ENCODE results near the gene LAMA1.

Gene LAMA1

DNA sequence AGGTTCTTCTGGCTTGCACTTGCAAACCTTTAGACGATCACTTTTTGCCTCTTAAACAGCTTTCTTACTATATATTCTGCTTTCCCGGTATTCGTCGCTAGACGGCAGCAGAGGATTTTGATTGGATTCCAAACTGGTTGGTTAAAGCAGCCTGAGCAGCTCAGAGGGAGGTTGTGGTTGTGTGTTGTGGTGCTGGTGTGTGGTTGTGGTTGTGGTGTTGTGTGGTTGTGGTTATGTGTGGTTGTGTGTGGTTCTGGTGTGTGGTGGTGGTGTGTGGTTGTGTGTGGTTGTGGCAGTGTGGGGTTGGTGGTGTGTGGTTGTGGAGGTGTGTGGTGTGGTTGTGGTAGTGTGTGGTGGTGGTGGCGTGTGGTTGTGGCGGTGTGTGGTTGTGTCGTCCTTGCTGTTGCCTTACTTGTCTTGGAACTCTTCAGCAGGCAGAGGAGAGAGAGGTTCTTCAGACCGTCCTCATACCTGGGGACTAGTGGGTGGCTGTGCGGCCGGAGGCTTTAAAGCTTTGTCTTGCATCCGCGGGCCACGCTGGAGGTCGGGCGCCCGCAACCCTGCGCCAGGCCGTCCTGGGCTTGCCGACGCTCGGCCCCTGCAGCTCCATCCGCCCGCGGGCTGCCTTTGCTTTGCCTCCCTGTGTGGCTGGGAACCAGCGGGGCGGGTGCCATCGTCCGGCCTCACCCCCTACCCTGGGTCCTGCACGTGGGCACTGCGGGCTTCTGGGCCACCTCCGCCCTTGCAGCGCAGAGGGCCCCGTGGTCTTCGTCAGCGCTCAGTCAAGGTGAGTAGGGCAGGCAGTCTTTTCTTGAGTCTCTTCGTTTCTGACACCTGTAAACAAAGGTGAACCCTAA lies 197.3 kb downstream of the LAMA1 start:
- H3K4me1 ChIP-seq (ENCODE audit: insufficient read depth, low read length) = no peaks in the 10 kb centered on the region
- no peak overlapping the region for H3K27ac ChIP-seq (ENCODE audit: low read length)
- H3K36me3 ChIP-seq (ENCODE audit: insufficient read depth, low read length) = no peaks in the 10 kb centered on the region
- TF ChIP-seq, protein P1, sequence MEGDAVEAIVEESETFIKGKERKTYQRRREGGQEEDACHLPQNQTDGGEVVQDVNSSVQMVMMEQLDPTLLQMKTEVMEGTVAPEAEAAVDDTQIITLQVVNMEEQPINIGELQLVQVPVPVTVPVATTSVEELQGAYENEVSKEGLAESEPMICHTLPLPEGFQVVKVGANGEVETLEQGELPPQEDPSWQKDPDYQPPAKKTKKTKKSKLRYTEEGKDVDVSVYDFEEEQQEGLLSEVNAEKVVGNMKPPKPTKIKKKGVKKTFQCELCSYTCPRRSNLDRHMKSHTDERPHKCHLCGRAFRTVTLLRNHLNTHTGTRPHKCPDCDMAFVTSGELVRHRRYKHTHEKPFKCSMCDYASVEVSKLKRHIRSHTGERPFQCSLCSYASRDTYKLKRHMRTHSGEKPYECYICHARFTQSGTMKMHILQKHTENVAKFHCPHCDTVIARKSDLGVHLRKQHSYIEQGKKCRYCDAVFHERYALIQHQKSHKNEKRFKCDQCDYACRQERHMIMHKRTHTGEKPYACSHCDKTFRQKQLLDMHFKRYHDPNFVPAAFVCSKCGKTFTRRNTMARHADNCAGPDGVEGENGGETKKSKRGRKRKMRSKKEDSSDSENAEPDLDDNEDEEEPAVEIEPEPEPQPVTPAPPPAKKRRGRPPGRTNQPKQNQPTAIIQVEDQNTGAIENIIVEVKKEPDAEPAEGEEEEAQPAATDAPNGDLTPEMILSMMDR (IDR thresholded peaks at IDR 0.05; ENCODE audit: borderline replicate concordance, extremely low read depth, low read length, poor library complexity, severe bottlenecking) = no peak
- no peak for TF ChIP-seq EZH2 (IDR thresholded peaks at IDR 0.05; ENCODE audit: borderline replicate concordance, low read depth, low read length, severe bottlenecking)
- H3K27me3 ChIP-seq (ENCODE audit: insufficient read depth, low read length, poor library complexity) = no peaks in the 10 kb centered on the region
- H3K9me3 ChIP-seq (ENCODE audit: insufficient read depth, low read length, severe bottlenecking) = peaks cover 4% of the 10 kb centered on the region
- DNase-seq (no peak), ATAC-seq (ENCODE audit: insufficient read depth, low read depth) (no peak)
- no peaks in the 10 kb centered on the region for H3K79me2 ChIP-seq (ENCODE audit: insufficient read depth, low read length)
- no peak overlapping the region for H3K4me2 ChIP-seq (ENCODE audit: insufficient read depth, low read length)
- no peak overlapping the region for H2AFZ ChIP-seq (ENCODE audit: low read depth, low read length)
- H3K9ac ChIP-seq (ENCODE audit: low read depth, low read length) = no peak overlapping the region
- H3K4me3 ChIP-seq (ENCODE audit: low read depth in 1 of 2, low read length in 2 of 2) = no peak overlapping the region
- no peaks in the 10 kb centered on the region for H4K20me1 ChIP-seq (ENCODE audit: insufficient read depth, low read length)

DNA sequence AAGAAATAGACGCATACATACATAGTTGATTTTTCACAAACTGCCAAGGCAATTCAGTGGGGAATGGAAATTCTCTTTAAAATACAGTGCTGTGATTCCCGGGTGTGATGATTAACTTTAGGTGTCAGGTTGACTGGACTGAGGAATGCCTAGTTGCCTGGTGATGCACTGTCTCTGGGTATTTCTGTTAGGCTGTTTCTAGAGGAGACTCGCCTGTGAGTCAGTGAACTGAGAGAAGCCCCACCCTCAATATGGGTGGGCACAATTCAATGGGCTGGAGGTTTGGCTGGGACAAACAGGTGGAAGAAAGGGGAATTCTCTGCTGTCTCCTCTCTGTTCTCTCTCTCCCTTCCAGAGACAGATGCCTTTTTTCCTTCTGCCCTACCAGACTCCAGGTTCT lies 200.5 kb downstream of the LAMA1 start:
- no peak for TF ChIP-seq EZH2 (IDR thresholded peaks at IDR 0.05; ENCODE audit: borderline replicate concordance, low read depth, low read length, severe bottlenecking)
- TF ChIP-seq, protein P1 (IDR thresholded peaks at IDR 0.05; ENCODE audit: borderline replicate concordance, extremely low read depth, low read length, poor library complexity, severe bottlenecking) = no peak
- H4K20me1 ChIP-seq (ENCODE audit: insufficient read depth, low read length) = no peaks in the 10 kb centered on the region

DNA sequence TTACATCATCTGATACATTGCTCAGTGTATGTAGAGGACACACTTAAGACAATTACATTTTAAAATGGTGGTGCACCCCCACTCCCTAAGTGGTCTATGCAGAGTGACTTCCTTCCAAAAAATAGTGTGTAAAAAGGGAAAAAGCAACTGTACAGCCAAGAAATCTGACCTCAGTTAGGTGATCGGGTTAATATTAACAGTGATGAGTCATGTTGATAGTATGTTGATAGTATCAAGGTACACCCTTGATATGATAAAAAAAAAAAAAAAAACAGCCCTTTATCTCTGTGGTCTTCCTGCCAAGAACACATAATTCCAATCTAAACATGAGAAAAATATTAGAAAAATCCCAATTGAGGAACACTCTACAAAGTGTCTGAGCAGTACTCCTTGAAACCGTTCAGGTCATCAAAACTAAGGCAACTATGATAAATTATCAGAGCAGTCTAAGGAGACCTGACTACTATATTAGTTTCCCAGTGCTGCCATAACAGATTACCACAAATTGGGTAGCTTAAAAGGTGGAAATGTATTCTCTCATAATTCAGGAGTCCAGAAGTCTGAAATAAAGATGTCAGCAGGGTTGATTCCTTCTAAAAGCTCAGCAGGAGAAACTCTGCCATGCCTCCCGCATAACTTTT lies 216.2 kb downstream of the LAMA1 start:
- no peaks in the 10 kb centered on the region for H3K79me2 ChIP-seq (ENCODE audit: insufficient read depth, low read length)
- TF ChIP-seq, protein P1 (IDR thresholded peaks at IDR 0.05; ENCODE audit: borderline replicate concordance, extremely low read depth, low read length, poor library complexity, severe bottlenecking) = no peak
- no peak for TF ChIP-seq EZH2 (IDR thresholded peaks at IDR 0.05; ENCODE audit: borderline replicate concordance, low read depth, low read length, severe bottlenecking)

More for the DNA sequence above, 200.5 kb downstream of the LAMA1 start:
- ATAC-seq (ENCODE audit: insufficient read depth, low read depth) (no peak), DNase-seq (no peak)
- H3K9me3 ChIP-seq (ENCODE audit: insufficient read depth, low read length, severe bottlenecking) = peaks cover 4% of the 10 kb centered on the region
- H3K9ac ChIP-seq (ENCODE audit: low read depth, low read length) = no peak overlapping the region
- no peaks in the 10 kb centered on the region for H3K79me2 ChIP-seq (ENCODE audit: insufficient read depth, low read length)
- no peaks in the 10 kb centered on the region for H3K4me1 ChIP-seq (ENCODE audit: insufficient read depth, low read length)
- H3K27ac ChIP-seq (ENCODE audit: low read length) = no peak overlapping the region
- H3K36me3 ChIP-seq (ENCODE audit: insufficient read depth, low read length) = no peaks in the 10 kb centered on the region
- H3K4me3 ChIP-seq (ENCODE audit: low read depth in 1 of 2, low read length in 2 of 2) = no peak overlapping the region
- H3K4me2 ChIP-seq (ENCODE audit: insufficient read depth, low read length) = no peak overlapping the region
- H3K27me3 ChIP-seq (ENCODE audit: insufficient read depth, low read length, poor library complexity) = no peaks in the 10 kb centered on the region
- no peak overlapping the region for H2AFZ ChIP-seq (ENCODE audit: low read depth, low read length)

More for the DNA sequence above, 216.2 kb downstream of the LAMA1 start:
- H3K36me3 ChIP-seq (ENCODE audit: insufficient read depth, low read length) = no peaks in the 10 kb centered on the region
- no peak overlapping the region for H3K4me3 ChIP-seq (ENCODE audit: low read depth in 1 of 2, low read length in 2 of 2)
- H2AFZ ChIP-seq (ENCODE audit: low read depth, low read length) = no peak overlapping the region
- no peaks in the 10 kb centered on the region for H3K27me3 ChIP-seq (ENCODE audit: insufficient read depth, low read length, poor library complexity)
- ATAC-seq (ENCODE audit: insufficient read depth, low read depth) (no peak), DNase-seq (no peak)
- peaks cover 3% of the 10 kb centered on the region for H3K9me3 ChIP-seq (ENCODE audit: insufficient read depth, low read length, severe bottlenecking)
- no peaks in the 10 kb centered on the region for H4K20me1 ChIP-seq (ENCODE audit: insufficient read depth, low read length)
- H3K4me1 ChIP-seq (ENCODE audit: insufficient read depth, low read length) = no peaks in the 10 kb centered on the region
- no peak overlapping the region for H3K4me2 ChIP-seq (ENCODE audit: insufficient read depth, low read length)
- no peak overlapping the region for H3K27ac ChIP-seq (ENCODE audit: low read length)
- H3K9ac ChIP-seq (ENCODE audit: low read depth, low read length) = no peak overlapping the region
